NCI-H1105 treated with DMSO at 0.1 percent for 48 hours (cell line): ENCODE data around the gene TBX5.
A peak's percentile ranks its signal among the peaks of the same experiment; 100 is the strongest.

Experiments used
- DNase-seq: peaks from one replicate; lab custom pipeline; 2025; lab: John Stamatoyannopoulos, UW

The TBX5 gene

DNA sequence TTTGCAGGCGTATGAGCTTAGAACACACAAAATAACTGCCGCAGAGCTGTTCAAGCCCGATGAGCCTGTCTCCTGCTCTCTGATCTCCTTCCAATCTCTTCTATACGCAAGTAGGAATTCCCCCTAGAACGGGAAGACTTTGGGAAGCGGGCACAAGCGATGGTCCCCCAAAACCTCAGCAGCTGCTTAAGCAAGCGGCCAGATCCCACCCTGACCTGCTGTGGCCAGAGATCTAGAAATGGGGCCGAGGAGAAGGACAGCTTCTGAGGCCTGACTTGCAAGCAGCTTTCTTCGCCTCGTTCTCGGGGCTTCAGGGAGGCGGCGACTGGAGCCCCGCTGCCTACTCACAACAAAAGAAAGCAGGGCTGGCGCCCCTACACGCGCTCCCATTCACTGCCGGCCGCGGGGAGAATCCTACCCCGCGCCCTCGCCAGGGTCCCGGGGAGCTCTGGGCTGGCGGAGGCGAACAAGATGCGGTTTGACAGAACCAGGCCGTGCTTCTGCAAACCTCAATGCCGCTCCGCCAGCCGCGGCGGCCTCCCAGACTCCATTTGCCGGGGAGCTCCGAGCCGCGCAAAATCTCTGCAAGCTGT, 922 bp downstream of the TBX5 start:
- peak; percentile 68 for DNase-seq

GRCh38 chr12:114404083-114404925, 1.6 kb downstream of the TBX5 start:
- peak; percentile 49 for DNase-seq

GRCh38 chr12:114403690-114404066, 2.3 kb downstream of the TBX5 start:
- no peak for DNase-seq

GRCh38 chr12:114403011-114403689, 2.8 kb downstream of the TBX5 start:
- no peak for DNase-seq

DNA sequence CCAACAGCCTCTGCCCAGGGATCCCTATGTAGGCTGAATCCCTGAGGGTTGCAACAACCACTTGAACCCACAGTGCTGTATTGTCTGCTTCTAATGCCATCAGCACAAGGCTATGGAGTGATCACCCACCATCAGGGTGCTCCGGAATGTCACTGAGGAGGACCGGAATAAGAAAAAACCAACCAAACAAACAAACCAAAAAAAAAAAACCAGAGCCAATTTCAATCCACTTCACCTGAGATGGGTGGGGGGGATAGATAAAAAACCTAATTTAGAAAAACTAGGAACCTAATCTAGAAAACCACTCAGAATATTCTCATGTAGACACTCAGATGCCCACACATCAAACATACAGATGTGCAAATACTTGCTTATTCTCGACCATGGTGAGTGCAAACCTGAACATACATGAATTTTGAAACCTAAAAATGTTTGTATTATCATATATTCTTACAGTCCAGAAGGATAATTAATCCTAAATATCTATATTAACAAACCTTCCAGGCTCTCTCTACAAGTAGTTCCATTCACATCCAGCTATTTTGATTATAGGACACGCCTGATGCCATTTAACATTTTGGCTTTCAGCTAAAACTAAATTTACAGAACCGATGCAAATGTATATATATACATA, 3.7 kb downstream of the TBX5 start:
- DNase-seq: no peak

DNA sequence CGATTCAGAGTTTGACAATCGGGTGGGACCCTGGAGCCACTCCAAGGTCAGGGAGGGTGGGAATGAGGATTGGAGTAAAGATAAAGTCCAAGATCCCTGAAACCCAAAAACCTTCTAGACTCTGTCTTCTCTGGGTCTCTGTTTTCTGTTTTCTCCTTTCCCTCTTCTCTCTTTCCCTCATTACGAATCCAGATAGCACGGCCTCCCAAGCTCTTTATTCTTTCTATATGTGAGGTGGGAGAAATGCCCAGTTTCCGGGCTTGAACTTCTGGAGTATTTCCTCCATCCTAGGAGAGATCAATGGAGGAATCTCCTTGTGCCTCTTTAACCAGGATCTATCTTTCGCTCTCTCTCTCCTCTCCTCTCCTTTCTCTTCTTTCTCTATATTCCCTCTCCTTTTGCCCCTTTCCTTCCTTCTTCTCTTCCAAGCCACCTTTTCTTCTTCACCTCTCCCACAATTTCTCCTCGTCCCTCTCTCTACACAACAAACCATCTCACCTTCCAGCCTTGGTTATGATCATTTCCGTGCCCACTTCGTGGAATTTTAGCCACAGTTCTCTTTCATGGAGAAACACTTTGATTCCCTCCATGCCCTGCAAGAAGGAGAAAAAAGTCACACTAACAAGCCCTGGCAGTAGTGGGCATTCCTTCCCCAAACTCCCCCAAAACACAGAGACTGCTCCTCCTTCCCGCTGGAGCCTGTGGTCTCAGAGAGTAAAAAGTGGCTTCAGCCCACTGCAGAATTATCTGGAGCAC, 4.4 kb downstream of the TBX5 start:
- DNase-seq: no peak

DNA sequence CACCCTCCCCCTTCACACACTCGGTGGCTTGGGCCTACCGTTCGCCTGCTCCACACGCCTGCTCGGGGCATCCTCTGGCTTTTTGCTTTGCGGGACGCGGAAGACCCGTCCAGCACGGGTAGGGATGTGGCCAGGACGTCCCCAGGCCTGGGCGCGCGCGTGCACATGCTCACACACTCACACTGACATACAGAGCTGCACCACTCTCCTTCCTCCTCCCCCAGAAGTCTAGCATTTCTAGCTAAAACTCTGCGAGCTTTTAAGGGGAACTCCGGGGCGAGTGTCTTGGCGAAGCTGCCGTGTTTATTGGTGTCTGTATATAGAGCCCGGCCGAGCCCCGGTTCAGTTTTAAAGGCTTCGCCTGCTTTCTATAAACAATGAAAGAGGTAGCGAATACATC, 5.0 kb downstream of the TBX5 start:
- no peak for DNase-seq

GRCh38 chr12:114400361-114400811, 5.6 kb downstream of the TBX5 start:
- DNase-seq: no peak

- DNase-seq: no peak
These were observed 6.2 kb downstream of the TBX5 start for GRCh38 chr12:114399664-114400211.

DNA sequence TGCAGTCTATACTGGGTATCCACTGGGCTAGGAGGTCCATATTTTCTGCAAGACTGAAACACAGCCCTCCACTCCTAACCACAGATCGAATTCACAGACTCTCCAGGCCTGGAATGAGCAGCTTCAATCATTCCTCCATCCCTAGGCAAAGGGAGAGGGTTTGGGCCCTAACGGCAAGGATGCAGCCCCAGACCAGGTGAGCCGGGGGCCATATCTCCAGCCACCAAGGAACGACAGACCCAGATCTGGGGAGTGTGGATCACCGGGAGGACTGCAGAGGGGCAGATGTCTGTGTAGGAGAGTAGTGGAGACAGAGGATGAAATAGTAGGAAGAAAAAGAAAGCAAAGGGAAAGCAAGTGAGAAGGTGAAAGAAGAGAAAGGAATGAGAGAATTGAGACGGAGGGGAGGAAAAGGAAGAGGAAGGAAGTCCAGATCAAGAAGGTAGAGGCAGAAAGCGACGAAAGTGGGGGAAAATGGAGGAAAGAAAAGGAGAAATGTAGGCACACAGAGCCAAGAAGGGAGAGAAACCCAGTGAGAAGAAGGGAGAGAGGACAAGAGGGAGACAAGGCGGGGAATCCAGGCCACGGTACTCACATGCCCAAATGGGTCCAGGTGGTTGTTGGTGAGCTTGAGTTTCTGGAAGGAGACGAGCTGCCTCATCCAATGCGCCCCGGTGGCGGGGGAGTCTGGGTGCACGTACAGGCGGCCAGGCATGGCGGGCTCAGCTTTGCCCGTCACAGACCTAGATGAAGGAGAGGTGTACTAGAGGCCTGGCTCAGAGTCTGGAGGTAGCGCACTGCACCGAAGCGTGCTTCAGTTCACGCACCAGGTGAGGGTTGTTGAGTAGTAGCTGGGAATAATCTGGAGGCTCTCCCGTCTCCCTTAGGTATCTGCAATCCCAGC, 7.7 kb downstream of the TBX5 start:
- DNase-seq: no peak

DNA sequence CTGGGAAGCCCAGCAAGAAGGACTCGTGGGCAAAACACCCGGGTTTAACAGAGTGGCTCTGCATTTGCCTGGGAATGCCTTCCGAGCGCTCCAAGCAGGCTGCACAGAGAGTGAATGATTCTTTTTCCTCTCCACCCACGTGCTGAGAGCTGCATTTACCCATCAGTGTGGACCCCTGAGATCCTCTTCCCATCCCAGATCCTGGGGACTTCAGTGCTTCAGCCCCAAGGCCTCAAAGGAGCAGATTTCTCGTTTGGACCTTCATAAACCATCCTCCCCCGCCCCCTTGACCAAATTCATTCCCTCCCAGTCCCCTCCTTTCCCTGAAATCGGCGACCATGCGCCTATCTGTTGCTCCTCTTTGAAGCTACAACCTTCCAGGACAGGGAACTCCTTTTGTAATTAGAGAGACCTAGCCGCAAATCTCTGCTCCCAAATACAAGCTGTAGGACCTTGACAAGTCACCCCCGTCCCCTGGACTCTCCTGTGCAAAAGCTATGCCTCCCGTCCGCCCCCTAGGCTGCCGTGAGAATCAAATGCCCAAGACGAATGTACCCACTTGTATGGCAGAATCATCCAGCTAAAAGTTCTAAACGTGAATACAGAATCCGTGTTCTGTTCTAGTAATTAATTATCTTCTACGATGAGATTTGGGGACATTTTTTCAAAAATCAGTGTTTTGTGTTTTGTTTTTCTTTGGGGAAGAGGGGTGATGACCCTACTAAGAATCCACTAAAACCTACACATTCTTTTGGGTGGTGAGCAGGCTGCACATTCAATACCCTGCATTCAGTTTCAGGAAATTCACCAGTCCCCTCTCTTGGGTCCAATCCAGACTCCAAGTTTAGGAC, 8.8 kb downstream of the TBX5 start:
- no peak for DNase-seq

- DNase-seq: no peak
These were observed 9.6 kb downstream of the TBX5 start for GRCh38 chr12:114396153-114396868.

DNA sequence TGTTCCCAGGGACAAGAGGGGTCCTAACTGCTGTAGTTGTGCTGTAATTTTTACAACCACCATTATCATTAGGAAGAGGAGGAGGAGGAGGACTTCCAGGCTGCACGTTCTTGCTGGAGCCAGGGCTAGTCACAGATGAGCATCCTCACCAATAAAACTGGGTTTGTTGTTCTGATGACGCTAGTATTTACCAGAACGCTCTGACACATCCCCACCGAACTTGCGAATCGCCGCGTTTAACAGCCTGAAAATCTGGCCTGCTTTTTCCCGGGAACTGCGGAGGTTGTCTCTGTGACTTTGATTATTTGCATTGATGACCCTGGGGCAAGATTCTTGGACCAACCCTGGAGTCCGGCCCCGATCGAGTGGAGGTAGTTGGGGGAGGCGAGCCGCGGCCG, 10.2 kb downstream of the TBX5 start:
- DNase-seq: no peak

DNA sequence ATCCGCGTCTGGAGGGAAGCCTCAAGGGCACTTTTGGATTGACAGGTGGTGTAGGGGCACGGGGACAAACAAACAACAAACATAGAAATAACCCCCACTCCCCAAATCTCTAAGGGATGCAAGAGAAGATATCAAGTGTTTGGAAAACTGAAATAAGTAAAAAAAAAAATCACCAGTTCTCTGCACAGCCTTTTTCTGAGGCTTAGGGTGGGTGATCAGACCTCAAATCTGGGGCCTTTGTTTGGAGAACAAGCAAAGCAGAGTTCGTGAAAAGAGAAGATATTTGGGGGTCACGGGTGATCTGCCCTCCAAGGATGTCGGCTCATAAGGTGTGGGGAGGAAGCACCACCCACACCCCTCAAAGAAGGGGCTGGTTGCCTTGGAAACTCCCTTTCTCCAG, 10.7 kb downstream of the TBX5 start:
- DNase-seq: no peak

DNA sequence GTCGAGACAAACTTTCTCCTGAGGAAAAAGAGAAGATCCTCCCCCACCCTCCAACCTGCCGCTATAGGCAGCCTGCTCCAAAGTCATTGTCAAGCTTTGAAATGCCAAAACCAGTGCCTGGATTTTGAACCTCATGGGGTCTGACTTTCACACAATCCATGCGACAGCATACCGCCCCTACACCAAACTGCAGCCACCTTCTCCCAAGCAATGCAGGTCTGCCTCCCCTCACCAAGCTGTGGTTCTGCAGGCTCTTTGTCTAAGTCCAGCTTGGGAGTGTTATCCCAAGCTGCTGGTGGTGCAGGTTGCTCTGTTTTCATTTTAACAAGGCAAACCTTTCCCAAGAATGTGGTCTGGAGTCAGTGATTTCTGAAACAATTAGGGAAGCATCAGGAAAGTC, 12.4 kb downstream of the TBX5 start:
- DNase-seq: no peak

- no peak for DNase-seq
These were observed 13.0 kb downstream of the TBX5 start for GRCh38 chr12:114392909-114393308.

GRCh38 chr12:114391088-114391487, 14.9 kb downstream of the TBX5 start:
- DNase-seq: no peak

- DNase-seq: no peak
These were observed 21.2 kb downstream of the TBX5 start for GRCh38 chr12:114384739-114385138.

- DNase-seq: no peak
These were observed 24.8 kb downstream of the TBX5 start for GRCh38 chr12:114381177-114381576.
